ENCODE results near the gene RHOV. TPM values are rescaled to one million over a fixed set of nuclear protein-coding genes. Genes with fewer than 3 reads are reported as not detected.

RHOV gene
- total and polyA plus RNA-seq, 2 of the 4 experiments (the other 2 are of a cell fraction), result 0.10 TPM; not detected in 1

DNA sequence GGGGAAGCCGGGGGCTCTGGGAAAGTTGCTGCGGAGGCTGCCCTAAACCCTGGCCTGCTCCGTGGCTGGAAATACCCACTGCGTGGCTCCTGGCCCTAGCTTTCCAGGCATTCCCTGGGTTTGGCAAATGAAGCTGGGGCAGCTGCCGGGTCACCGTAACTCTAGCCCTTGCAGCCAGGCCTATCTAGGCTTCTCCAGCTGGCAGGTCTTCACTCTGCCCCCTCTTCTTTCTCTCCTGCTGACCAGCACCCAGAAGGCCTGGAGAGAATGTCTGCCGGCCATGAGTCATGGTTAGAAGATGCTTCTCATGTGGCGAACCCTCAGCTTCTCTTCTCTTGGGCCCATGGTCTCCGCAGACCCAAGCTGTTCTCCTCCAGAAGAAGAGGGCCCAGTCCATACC is 49.5 kb upstream of the RHOV start:
- Histone ChIP-seq H3K18ac (ENCODE audit: low read depth, low read length) (no peak overlapping the region), H2BK15ac (ENCODE audit: low read depth, low read length) (no peak overlapping the region), H3K4me2 (ENCODE audit: low read depth, low read length) (no peak overlapping the region), H3K23ac (ENCODE audit: low read depth, low read length) (no peak overlapping the region), H3K79me1 (ENCODE audit: low read depth in 1 of 2, low read length in 2 of 2) (no peaks in the 10 kb centered on the region), H2BK5ac (ENCODE audit: low read depth, low read length, poor library complexity, severe bottlenecking) (no peak overlapping the region), H3K14ac (replicated peaks; ENCODE audit: low read depth, low read length) (no peak overlapping the region), H4K5ac (ENCODE audit: low read depth, low read length) (no peak overlapping the region), H2AK5ac (ENCODE audit: low read depth, low read length) (no peak overlapping the region), H3K9ac (ENCODE audit: low read depth, low read length) (no peak overlapping the region), H4K20me1 (ENCODE audit: insufficient read depth, low read length) (no peaks in the 10 kb centered on the region), H3K4me3 (ENCODE audit: insufficient read depth, low read depth, low read length) (no peak overlapping the region), H3K56ac (ENCODE audit: extremely low read depth, insufficient read depth, low read length) (no peak overlapping the region), H2BK120ac (ENCODE audit: low read depth, low read length) (no peak overlapping the region), H4K91ac (ENCODE audit: insufficient read depth, low read depth, low read length) (no peak overlapping the region), H2BK20ac (ENCODE audit: low read depth, low read length) (no peak overlapping the region), H3K27me3 (ENCODE audit: control insufficient read depth, insufficient read depth, low read length) (peaks cover 23% of the 10 kb centered on the region), H3K4ac (ENCODE audit: low read depth, low read length) (no peak overlapping the region), H2AFZ (replicated peaks; ENCODE audit: low read length, poor library complexity) (no peak overlapping the region), H3K4me1 (ENCODE audit: control insufficient read depth, insufficient read depth, low read length) (peaks cover 6% of the 10 kb centered on the region; the same call in 1 of the 2 replicates), H2AK9ac (replicated peaks; ENCODE audit: low read depth, low read length, poor library complexity) (no peak overlapping the region), H4K8ac (ENCODE audit: low read depth in 2 of 2, low read length in 2 of 2) (no peak overlapping the region), H3K27ac (ENCODE audit: insufficient read depth, low read length) (no peak overlapping the region), H3K9me3 (ENCODE audit: control insufficient read depth, insufficient read depth, low read length) (no peaks in the 10 kb centered on the region), H3K36me3 (ENCODE audit: control insufficient read depth, insufficient read depth, low read length) (no peaks in the 10 kb centered on the region), H3K9me1 (ENCODE audit: insufficient read depth, low read length) (no peaks in the 10 kb centered on the region)
- DNase-seq, result peak; percentile 34
- TF ChIP-seq RCOR1 (IDR thresholded peaks at IDR 0.05; ENCODE audit: insufficient replicate concordance, low read length) (no peak), USF2 (IDR thresholded peaks at IDR 0.05; ENCODE audit: low read depth, low read length) (no peak), CEBPB (IDR thresholded peaks at IDR 0.05; ENCODE audit: low read depth, low read length) (no peak), CHD1 (IDR thresholded peaks at IDR 0.05; ENCODE audit: low read depth, low read length) (no peak), MAZ (IDR thresholded peaks at IDR 0.05; ENCODE audit: borderline replicate concordance, low read depth, low read length) (no peak), BHLHE40 (IDR thresholded peaks at IDR 0.05; ENCODE audit: low read depth, low read length) (no peak), POLR2A (IDR thresholded peaks at IDR 0.05; ENCODE audit: low read depth, low read length) (no peak), MXI1 (IDR thresholded peaks at IDR 0.05; ENCODE audit: borderline replicate concordance, low read depth, low read length) (no peak), FOS (IDR thresholded peaks at IDR 0.05; ENCODE audit: low read depth, low read length) (no peak), MAFK (IDR thresholded peaks at IDR 0.05; ENCODE audit: low read depth, low read length) (no peak), SMC3 (IDR thresholded peaks at IDR 0.05; ENCODE audit: low read depth, low read length) (no peak), NFE2L2 (IDR thresholded peaks at IDR 0.05; ENCODE audit: low read depth, low read length) (no peak), RFX5 (IDR thresholded peaks at IDR 0.05; ENCODE audit: low read depth, low read length) (no peak), RAD21 (IDR thresholded peaks at IDR 0.05; ENCODE audit: low read length) (no peak)
- TF ChIP-seq, protein P1, sequence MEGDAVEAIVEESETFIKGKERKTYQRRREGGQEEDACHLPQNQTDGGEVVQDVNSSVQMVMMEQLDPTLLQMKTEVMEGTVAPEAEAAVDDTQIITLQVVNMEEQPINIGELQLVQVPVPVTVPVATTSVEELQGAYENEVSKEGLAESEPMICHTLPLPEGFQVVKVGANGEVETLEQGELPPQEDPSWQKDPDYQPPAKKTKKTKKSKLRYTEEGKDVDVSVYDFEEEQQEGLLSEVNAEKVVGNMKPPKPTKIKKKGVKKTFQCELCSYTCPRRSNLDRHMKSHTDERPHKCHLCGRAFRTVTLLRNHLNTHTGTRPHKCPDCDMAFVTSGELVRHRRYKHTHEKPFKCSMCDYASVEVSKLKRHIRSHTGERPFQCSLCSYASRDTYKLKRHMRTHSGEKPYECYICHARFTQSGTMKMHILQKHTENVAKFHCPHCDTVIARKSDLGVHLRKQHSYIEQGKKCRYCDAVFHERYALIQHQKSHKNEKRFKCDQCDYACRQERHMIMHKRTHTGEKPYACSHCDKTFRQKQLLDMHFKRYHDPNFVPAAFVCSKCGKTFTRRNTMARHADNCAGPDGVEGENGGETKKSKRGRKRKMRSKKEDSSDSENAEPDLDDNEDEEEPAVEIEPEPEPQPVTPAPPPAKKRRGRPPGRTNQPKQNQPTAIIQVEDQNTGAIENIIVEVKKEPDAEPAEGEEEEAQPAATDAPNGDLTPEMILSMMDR (conservative IDR thresholded peaks at IDR 0.05; ENCODE audit: low read depth, low read length), result no peak
- TF ChIP-seq, protein P2, sequence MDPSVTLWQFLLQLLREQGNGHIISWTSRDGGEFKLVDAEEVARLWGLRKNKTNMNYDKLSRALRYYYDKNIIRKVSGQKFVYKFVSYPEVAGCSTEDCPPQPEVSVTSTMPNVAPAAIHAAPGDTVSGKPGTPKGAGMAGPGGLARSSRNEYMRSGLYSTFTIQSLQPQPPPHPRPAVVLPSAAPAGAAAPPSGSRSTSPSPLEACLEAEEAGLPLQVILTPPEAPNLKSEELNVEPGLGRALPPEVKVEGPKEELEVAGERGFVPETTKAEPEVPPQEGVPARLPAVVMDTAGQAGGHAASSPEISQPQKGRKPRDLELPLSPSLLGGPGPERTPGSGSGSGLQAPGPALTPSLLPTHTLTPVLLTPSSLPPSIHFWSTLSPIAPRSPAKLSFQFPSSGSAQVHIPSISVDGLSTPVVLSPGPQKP (IDR thresholded peaks at IDR 0.05; ENCODE audit: borderline replicate concordance, low read depth, low read length), result no peak
- in situ Hi-C loops (cut with MboI; ENCODE audit: low sequenced_read_pairs), result no loop called here
- ChIA-PET POLR2A (ENCODE audit: unreplicated experiment) (no interaction called here), CTCF (interaction anchor here (0.6 kb wide), 2 partner anchors 84 to 177 kb away, joined by 4 read pairs; no protein-coding TSS in a partner anchor)
- intact Hi-C loops (cut with micrococcal nuclease), result no loop called here
- WGBS, 2 experiments (ENCODE audit: extremely low coverage in 2 of 2, insufficient read length in 1 of 2), result 100% methylated on average over 1 of the region's 9 CpGs; no CpG with 5 or more reads in 1 of the 2 experiments
- 0 out of 2 replicates have a peak, but pooled peaks have one; percentile 13 for ATAC-seq (ENCODE audit: low read depth)
- BruUV-seq (replicated peaks), result no TSS peak
- dilution Hi-C loops (cut with HindIII; ENCODE audit: low sequenced_read_pairs, unreplicated experiment), result no loop called here

All from IMR-90 (cell line).